Suprapubic skin (tissue), 4 donors: ENCODE results near the gene FEZF1.

Experiments
- CTCF ChIP-seq, 2 donors: fragments of 200-600 bp in 1 of 2; fragments of 450-650 bp in 1 of 2; sonication (generic) in 1 of 2; IDR thresholded peaks; one replicate each; pipeline ENCODE4 v1.5.1; 2016 to 2019; ENCODE audit warnings: antibody characterized with exemption in 2 of 2, mild to moderate bottlenecking in 1 of 2, moderate library complexity in 1 of 2
- POLR2A ChIP-seq, 2 donors: fragments of 450-650 bp; IDR thresholded peaks; one replicate each; pipeline ENCODE4 v1.6.1; 2017; ENCODE audit warnings: antibody characterized with exemption in 2 of 2, mild to moderate bottlenecking in 2 of 2, moderate library complexity in 2 of 2
- POLR2AphosphoS5 ChIP-seq, 3 donors: sonication (generic); formaldehyde crosslinking; IDR thresholded peaks; one replicate each; pipeline ENCODE4 v1.6.1; 2017; ENCODE audit warnings: antibody characterized with exemption in 3 of 3

DNA sequence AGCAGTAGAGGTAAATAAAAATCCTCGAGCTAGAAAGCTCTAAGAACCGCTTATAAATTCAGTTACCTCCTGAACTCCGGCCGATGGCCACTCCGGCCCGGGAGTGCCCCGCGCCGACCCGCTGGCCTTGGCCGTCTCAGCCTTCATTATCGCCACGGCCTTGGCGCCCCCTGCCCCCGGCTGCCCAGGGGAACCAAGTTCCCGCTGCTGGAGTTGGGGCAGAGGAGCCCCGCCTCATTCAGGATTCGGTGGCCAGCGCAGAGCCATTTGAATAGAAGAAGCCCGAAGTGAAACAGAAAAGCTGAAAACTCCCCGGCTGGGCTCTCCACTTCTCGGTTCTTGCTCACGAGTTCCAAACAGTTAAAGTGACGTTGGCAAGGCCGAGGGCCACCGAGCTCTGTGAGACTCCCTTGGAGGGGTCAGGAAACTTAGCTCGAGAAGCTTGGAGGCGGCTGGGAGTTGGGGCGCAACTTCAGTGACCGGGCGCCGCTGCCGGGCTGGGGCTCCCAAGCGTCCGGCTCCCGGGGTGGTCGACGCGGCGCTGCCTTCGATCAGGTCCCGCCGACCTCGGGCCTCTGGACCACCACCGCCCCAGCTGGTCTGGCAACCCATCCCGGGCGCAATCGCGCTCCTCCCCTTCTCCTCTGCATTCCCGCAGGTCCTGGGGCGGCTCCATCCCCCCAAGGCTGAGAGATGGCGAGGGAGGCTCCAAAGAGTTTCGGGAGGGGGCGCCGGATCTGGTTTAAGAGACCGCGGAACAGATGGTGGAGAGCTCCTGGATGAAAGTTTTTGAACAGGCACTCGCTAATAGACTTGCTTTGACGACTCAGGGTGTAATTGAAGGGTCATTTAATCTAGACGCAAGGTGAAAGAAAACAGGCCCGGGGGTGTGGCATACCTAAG lies 5.8 kb upstream of the FEZF1 start:
- TF ChIP-seq POLR2A (IDR thresholded peaks at IDR 0.05) = no peak
- no peak for TF ChIP-seq POLR2AphosphoS5 (IDR thresholded peaks at IDR 0.05)
- no peak for TF ChIP-seq CTCF (IDR thresholded peaks at IDR 0.05)
